Body of pancreas (tissue), 4 donors: ENCODE measurements around the gene OR6K6.

Experiments used
- POLR2A ChIP-seq, 3 donors: fragments of 450-650 bp; IDR thresholded peaks; one replicate each; pipeline ENCODE4 v1.6.1; 2016; ENCODE audit warnings: antibody characterized with exemption in 3 of 3, mild to moderate bottlenecking in 2 of 3
- TF ChIP-seq, protein P1 (sequence below), 7 experiments: fragments of 450-650 bp in 4 of 7; fragments of 200-600 bp in 3 of 7; sonication (generic) in 3 of 7; IDR thresholded peaks; one replicate each; pipeline ENCODE4 v1.5.1; 2016 to 2019; ENCODE audit warnings: antibody characterized with exemption in 7 of 7

DNA sequence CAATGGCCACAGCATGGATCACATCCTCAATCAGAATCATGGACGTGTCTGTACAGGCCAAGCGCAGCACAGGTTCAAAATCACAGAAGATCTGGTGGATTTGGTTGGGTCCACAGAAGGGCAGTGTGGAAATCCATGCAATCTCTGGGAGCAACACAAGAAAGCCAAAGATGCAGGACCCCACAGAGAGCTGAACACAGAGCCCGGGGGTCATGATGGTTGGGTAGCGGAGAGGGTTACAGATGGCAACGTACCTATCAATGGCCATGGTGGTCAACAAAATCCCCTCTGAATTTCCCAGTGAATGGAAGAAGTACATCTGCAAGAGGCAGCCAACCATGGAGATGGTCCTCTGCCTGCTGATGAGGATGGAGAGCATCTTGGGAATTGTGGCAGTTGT is 30.1 kb upstream of the OR6K6 start:
- TF ChIP-seq, protein P1, sequence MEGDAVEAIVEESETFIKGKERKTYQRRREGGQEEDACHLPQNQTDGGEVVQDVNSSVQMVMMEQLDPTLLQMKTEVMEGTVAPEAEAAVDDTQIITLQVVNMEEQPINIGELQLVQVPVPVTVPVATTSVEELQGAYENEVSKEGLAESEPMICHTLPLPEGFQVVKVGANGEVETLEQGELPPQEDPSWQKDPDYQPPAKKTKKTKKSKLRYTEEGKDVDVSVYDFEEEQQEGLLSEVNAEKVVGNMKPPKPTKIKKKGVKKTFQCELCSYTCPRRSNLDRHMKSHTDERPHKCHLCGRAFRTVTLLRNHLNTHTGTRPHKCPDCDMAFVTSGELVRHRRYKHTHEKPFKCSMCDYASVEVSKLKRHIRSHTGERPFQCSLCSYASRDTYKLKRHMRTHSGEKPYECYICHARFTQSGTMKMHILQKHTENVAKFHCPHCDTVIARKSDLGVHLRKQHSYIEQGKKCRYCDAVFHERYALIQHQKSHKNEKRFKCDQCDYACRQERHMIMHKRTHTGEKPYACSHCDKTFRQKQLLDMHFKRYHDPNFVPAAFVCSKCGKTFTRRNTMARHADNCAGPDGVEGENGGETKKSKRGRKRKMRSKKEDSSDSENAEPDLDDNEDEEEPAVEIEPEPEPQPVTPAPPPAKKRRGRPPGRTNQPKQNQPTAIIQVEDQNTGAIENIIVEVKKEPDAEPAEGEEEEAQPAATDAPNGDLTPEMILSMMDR (IDR thresholded peaks at IDR 0.05): no peak
- TF ChIP-seq POLR2A (IDR thresholded peaks at IDR 0.05): no peak
